ENCODE data around the gene S100A2. TPM values are rescaled to one million over a fixed set of nuclear protein-coding genes. Genes with fewer than 3 reads are reported as not detected.

Gene S100A2
- total and polyA plus RNA-seq, 2 of the 13 experiments (the other 11 are each of a cell fraction or from before 2014, with no cell fraction given) = 1.2 TPM

DNA sequence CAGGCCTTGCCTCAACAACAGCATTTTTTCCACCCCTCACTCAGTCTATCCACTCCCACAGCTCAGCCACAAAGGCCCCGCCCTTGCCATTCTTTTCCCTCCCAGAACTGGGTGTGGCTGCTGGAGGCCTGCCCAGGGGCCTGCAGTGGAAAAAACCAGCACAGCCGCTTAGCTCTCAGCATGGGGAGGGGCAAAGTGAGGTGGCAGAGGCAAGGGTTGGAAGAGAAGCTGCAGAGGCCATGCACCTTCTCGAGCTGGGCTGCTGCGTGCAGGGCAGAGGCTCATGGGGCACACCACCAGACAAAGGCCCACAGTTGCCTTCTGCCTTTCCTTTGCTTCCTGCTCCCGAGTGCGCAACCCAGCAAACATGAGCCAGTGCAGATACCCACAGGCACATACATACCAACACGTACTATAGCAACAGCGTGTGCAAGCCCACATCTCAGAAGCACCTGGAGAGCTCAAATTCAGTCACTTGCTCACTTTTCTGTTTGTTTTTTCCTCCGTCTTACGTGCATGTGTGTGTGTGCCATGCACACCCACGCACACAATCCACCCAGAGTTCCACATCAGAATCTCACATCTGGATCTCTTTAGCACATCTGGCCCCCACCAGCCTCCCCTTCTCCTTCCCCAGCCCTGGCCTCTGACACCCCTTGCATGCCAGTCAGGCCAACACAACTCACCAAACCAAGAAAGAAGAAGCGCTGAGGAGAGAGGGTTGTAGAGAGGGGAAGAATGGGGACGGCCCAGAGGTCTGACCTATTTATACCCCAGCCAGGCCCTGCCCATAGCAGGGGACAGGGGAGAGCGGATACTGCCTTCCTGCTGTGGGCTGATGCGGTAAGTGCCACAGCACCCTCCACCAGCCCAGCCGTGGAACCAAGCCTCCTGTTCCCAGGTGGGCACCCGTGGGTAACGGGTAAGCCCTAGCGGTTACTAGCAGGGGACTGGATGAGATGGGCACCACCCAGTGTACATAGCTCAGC lies 20.3 kb downstream of the S100A2 start, which contains the start of gene S100A4 (continued):
- 0 out of 2 replicates have a peak, but pooled peaks have one; percentile 14 for TF ChIP-seq RERE (CRISPR knock-in tag; IDR thresholded peaks at IDR 0.05; ENCODE audit: low read depth)
- no peak for TF ChIP-seq PRPF4 (IDR thresholded peaks at IDR 0.05; ENCODE audit: low read depth, low read length, poor library complexity, severe bottlenecking)
- TF ChIP-seq ZNF230 (CRISPR knock-in tag; IDR thresholded peaks at IDR 0.05) = no peak
- TF ChIP-seq, protein P1, sequence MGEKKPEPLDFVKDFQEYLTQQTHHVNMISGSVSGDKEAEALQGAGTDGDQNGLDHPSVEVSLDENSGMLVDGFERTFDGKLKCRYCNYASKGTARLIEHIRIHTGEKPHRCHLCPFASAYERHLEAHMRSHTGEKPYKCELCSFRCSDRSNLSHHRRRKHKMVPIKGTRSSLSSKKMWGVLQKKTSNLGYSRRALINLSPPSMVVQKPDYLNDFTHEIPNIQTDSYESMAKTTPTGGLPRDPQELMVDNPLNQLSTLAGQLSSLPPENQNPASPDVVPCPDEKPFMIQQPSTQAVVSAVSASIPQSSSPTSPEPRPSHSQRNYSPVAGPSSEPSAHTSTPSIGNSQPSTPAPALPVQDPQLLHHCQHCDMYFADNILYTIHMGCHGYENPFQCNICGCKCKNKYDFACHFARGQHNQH (CRISPR knock-in tag; IDR thresholded peaks at IDR 0.05) = no peak
- TF ChIP-seq YEATS4 (CRISPR knock-in tag; IDR thresholded peaks at IDR 0.05; ENCODE audit: borderline replicate concordance) = no peak; the same call in 1 of the 2 replicates
- TF ChIP-seq ARNT2 (CRISPR knock-in tag; IDR thresholded peaks at IDR 0.05; ENCODE audit: low read depth) = no peak
- TF ChIP-seq ZNF704 (CRISPR knock-in tag; IDR thresholded peaks at IDR 0.05; ENCODE audit: borderline replicate concordance) = no peak
- no peak for TF ChIP-seq MAF1 (CRISPR knock-in tag; IDR thresholded peaks at IDR 0.05; ENCODE audit: borderline replicate concordance)
- TF ChIP-seq ZNF543 (CRISPR knock-in tag; IDR thresholded peaks at IDR 0.05) = no peak
- no peak for TF ChIP-seq ZNF180 (CRISPR knock-in tag; IDR thresholded peaks at IDR 0.05; ENCODE audit: borderline replicate concordance, low read depth)
- no peak for TF ChIP-seq ZSCAN29 (CRISPR knock-in tag; conservative IDR thresholded peaks at IDR 0.05)
- TF ChIP-seq FOXJ3 (CRISPR knock-in tag; IDR thresholded peaks at IDR 0.05; ENCODE audit: borderline replicate concordance) = no peak
- no peak for TF ChIP-seq ZNF672 (CRISPR knock-in tag; IDR thresholded peaks at IDR 0.05)
- peak; percentile 50; the same call in 1 of the 2 replicates for TF ChIP-seq KDM2A (CRISPR knock-in tag; IDR thresholded peaks at IDR 0.05; ENCODE audit: borderline replicate concordance, low read depth)
- TF ChIP-seq ZNF773 (CRISPR knock-in tag; IDR thresholded peaks at IDR 0.05; ENCODE audit: borderline replicate concordance) = no peak; the same call in 1 of the 2 replicates
- no peak for TF ChIP-seq ZBED4 (CRISPR knock-in tag; IDR thresholded peaks at IDR 0.05; ENCODE audit: borderline replicate concordance)

Data from HepG2 (cell line).